Pulmonary artery endothelial cell (primary cell): ENCODE measurements around the gene KDM4C. TPM values are rescaled to one million over a fixed set of nuclear protein-coding genes. Genes with fewer than 3 reads are reported as not detected.
"Not testable (repeated sequence)": the region's sequence is repeated elsewhere in the genome, so short reads cannot be mapped to it uniquely, and the experiment has no call there.

Source experiments
- DNase-seq: peaks from one replicate; pipeline ENCODE4 v3.0.0-alpha.2; 2011; ENCODE audit warnings: low read depth, low spot score
- total RNA-seq: library from RNA; depleted of rRNA; stranded (reverse); fragments of >200 nt; gene quantifications from 2 replicates; pipeline ENCODE4 v1.2.3, GENCODE V29; 2014

Gene KDM4C
- total RNA-seq, 1 donor from 2014 or later: 18.5 TPM

- DNase-seq: no peak
These were observed 173.1 kb downstream of the KDM4C start for GRCh38 chr9:6930827-6931226.

GRCh38 chr9:6931913-6932312 lies 174.1 kb downstream of the KDM4C start:
- no peak for DNase-seq

GRCh38 chr9:6936103-6936502 lies 178.3 kb downstream of the KDM4C start:
- no peak for DNase-seq

- DNase-seq: no peak
These were observed 179.4 kb downstream of the KDM4C start for GRCh38 chr9:6937209-6937608.

- DNase-seq: no peak
These were observed 180.7 kb downstream of the KDM4C start for GRCh38 chr9:6938447-6938846.

- DNase-seq: no peak
These were observed 181.1 kb downstream of the KDM4C start for GRCh38 chr9:6938873-6939272.

- DNase-seq: no peak
These were observed 183.7 kb downstream of the KDM4C start for GRCh38 chr9:6941501-6941900.

- DNase-seq: no peak
These were observed 184.6 kb downstream of the KDM4C start for GRCh38 chr9:6942406-6942805.

GRCh38 chr9:6943293-6943692 lies 185.5 kb downstream of the KDM4C start:
- DNase-seq: no peak

- DNase-seq: peak; percentile 32
These were observed 186.3 kb downstream of the KDM4C start for GRCh38 chr9:6944093-6944551.

- DNase-seq: no peak
These were observed 187.1 kb downstream of the KDM4C start for GRCh38 chr9:6944896-6945295.

GRCh38 chr9:6945816-6946215 lies 188.0 kb downstream of the KDM4C start:
- no peak for DNase-seq

- DNase-seq: no peak
These were observed 188.9 kb downstream of the KDM4C start for GRCh38 chr9:6946583-6947166.

GRCh38 chr9:6948921-6949320 lies 191.1 kb downstream of the KDM4C start:
- DNase-seq: not testable (repeated sequence)

GRCh38 chr9:6955251-6955921 lies 197.6 kb downstream of the KDM4C start:
- DNase-seq: peak; percentile 39

GRCh38 chr9:6956879-6957278 lies 199.1 kb downstream of the KDM4C start:
- DNase-seq: no peak

- no peak for DNase-seq
These were observed 201.7 kb downstream of the KDM4C start for GRCh38 chr9:6959270-6960000.

- no peak for DNase-seq
These were observed 203.0 kb downstream of the KDM4C start for GRCh38 chr9:6960777-6961176.

GRCh38 chr9:6961845-6962522 lies 204.2 kb downstream of the KDM4C start:
- DNase-seq: no peak

- DNase-seq: no peak
These were observed 207.8 kb downstream of the KDM4C start for GRCh38 chr9:6965566-6965965.

GRCh38 chr9:6968271-6968670 lies 210.5 kb downstream of the KDM4C start:
- DNase-seq: no peak

- DNase-seq: no peak
These were observed 212.0 kb downstream of the KDM4C start for GRCh38 chr9:6969805-6970204.
